Gastroesophageal sphincter (tissue), 3 donors: ENCODE data around the gene SPA17.

ENCODE experiments used
- EP300 ChIP-seq: sonication (generic); formaldehyde crosslinking; IDR thresholded peaks from one replicate; pipeline ENCODE4 v1.6.1; 2017; ENCODE audit warnings: antibody characterized with exemption, mild to moderate bottlenecking
- POLR2A ChIP-seq, 2 donors: fragments of 450-650 bp; IDR thresholded peaks; one replicate each; pipeline ENCODE4 v1.6.1; 2017; ENCODE audit warnings: antibody characterized with exemption in 2 of 2, mild to moderate bottlenecking in 2 of 2, moderate library complexity in 1 of 2
- POLR2AphosphoS5 ChIP-seq: sonication (generic); formaldehyde crosslinking; IDR thresholded peaks from one replicate; pipeline ENCODE4 v1.6.1; 2017; ENCODE audit warnings: antibody characterized with exemption
- TF ChIP-seq, protein P1 (sequence below), 4 experiments: fragments of 200-600 bp in 2 of 4; fragments of 450-650 bp in 2 of 4; sonication (generic) in 1 of 4; IDR thresholded peaks; one replicate each; pipeline ENCODE4 v1.5.1; 2017 to 2019; ENCODE audit warnings: antibody characterized with exemption in 4 of 4, mild to moderate bottlenecking in 2 of 4, moderate library complexity in 2 of 4

DNA sequence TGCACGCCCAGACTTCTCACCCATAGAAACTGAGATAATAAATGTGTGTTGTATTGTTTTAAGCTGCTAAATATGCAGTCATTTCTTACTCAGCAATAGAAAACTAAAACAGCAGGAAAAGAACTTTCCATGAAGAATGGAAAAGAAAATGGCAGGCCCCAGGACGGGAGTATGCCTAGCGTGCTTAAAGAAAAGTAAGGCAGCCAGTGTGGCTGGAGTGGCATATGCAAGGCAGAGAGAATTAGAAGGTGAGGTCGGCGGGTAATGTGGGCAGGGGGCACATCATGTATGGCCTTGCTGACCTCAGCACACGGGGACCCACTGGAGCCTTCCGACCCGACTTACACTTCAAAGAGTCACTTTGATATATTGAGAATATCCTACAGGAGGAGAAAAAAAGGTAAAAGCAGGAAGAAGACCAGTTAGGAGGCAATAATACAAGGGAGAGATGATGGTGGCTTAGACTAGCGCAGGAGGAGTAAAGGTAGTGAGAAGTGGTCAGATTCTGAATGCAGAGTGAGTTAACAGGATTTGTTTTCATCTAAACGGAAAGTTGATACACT, 30.6 kb upstream of the SPA17 start:
- TF ChIP-seq, protein P1, sequence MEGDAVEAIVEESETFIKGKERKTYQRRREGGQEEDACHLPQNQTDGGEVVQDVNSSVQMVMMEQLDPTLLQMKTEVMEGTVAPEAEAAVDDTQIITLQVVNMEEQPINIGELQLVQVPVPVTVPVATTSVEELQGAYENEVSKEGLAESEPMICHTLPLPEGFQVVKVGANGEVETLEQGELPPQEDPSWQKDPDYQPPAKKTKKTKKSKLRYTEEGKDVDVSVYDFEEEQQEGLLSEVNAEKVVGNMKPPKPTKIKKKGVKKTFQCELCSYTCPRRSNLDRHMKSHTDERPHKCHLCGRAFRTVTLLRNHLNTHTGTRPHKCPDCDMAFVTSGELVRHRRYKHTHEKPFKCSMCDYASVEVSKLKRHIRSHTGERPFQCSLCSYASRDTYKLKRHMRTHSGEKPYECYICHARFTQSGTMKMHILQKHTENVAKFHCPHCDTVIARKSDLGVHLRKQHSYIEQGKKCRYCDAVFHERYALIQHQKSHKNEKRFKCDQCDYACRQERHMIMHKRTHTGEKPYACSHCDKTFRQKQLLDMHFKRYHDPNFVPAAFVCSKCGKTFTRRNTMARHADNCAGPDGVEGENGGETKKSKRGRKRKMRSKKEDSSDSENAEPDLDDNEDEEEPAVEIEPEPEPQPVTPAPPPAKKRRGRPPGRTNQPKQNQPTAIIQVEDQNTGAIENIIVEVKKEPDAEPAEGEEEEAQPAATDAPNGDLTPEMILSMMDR (IDR thresholded peaks at IDR 0.05) = no peak
- no peak for TF ChIP-seq EP300
- no peak for TF ChIP-seq POLR2AphosphoS5
- TF ChIP-seq POLR2A (IDR thresholded peaks at IDR 0.05) = no peak
